8988T (cell line): ENCODE measurements around the gene UBA5.
A peak's percentile ranks its signal among the peaks of the same experiment; 100 is the strongest.

Experiments used
- DNase-seq: peaks from one replicate; pipeline ENCODE4 v3.0.0; 2011

UBA5 gene

GRCh38 chr3:132721479-132722164, 61.5 kb downstream of the UBA5 start:
- no peak for DNase-seq

- peak; percentile 81 for DNase-seq
Observed at GRCh38 chr3:132722165-132723023, 62.3 kb downstream of the UBA5 start, which contains the start of gene NPHP3. TSS of gene NPHP3 (minus strand) at chr3:132722409. CDS start at chr3:132722355, 54 bp downstream.

GRCh38 chr3:132723024-132723950, 63.2 kb downstream of the UBA5 start:
- DNase-seq: no peak

GRCh38 chr3:132726341-132726823, 66.3 kb downstream of the UBA5 start:
- DNase-seq: no peak
